Effector CD4-positive, alpha-beta T cell (primary cell): ENCODE data around the gene FDPS.

ENCODE experiments used
- DNase-seq: peaks from one replicate; pipeline ENCODE4 v3.0.0-alpha.2; 2020
- total RNA-seq: gene quantifications from one replicate; lab custom pipeline; 2026; lab: John Stamatoyannopoulos, UW

FDPS gene
- total RNA-seq, result 41.1 reads per million, percentile 64 among the genes with 10 or more reads in this experiment

DNA sequence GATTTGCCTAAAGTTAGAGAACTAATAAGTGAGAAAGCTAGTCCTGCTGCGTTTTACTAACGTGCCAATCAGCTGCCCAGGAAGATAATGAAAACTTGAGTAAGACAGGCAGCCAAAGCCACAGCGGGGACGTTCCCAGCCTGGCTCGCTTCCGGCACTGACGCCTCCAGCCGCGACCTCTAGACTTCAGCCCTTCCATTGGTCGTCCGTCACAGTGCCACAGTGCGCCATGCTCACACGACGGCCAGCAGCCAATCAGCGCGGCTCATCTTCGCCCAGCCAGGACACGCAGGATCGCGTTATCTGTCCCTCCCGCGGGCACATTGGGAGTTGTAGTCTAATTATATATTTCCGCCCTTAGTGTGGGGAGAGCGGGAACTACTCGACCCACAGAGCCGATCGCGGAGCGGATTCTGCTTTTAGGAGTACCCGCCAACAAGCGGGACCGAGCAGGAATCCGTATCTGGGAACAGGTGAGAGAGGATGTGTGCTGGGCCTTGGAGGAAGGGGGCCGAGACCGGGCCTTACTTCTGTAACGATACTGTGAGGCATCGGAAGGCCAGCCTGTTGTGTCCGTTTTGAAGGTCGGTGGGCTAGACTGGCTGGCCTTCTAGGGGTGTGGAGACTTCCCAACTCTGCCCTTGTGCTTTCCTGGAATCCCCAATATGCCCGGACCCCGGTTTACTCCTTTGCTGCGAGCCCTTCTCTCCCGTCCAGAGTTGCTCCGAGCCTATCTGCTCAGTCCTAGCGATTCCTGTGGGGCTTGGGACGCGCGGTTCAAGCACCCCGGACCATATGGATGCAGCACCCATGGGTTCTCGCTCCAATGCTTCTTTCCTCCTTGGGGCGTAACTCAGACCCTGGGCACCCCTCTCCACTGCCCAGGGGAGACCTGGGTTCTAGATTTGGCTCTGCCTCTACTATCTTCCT lies at the start of gene FDPS:
Gene FDPS (plus strand): TSS at position 374 of the 930 bp plus-strand sequence. CDS start 924 bp downstream, outside the sequence.
- peak; percentile 97 for DNase-seq

GRCh38 chr1:155260276-155260675 lies 48.4 kb upstream of the FDPS start:
- no peak for DNase-seq

- DNase-seq, result no peak
Measured at GRCh38 chr1:155261493-155261851, 47.2 kb upstream of the FDPS start.

- DNase-seq, result peak; percentile 84
Measured at GRCh38 chr1:155261852-155262673, 46.6 kb upstream of the FDPS start, which contains the start of gene SCAMP3. Gene SCAMP3, minus strand, starts transcription at chr1:155262360. Its CDS starts 209 bp downstream, at chr1:155262151.

GRCh38 chr1:155263067-155263466 lies 45.6 kb upstream of the FDPS start:
- DNase-seq, result no peak

- DNase-seq, result no peak
Measured at GRCh38 chr1:155266553-155266952, 42.1 kb upstream of the FDPS start.

DNA sequence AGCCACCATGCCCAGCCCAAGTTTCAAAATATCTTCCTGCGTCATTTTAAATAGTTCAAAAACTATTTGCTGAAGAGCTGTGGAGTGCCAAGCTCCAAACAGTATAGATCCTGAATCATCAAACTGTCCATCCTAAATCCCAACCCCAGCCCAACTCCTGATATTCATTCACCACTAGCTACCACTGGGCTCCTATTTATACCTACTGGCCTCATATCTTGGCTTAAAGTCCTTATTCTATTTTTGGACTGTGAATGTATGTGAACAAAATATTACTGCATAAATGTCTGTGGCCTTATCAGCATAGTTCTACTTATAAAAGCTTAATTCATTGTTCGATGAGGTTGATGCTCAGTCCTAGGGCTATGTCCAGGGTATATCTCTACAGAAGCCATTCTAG lies 41.3 kb upstream of the FDPS start:
- no peak for DNase-seq

DNA sequence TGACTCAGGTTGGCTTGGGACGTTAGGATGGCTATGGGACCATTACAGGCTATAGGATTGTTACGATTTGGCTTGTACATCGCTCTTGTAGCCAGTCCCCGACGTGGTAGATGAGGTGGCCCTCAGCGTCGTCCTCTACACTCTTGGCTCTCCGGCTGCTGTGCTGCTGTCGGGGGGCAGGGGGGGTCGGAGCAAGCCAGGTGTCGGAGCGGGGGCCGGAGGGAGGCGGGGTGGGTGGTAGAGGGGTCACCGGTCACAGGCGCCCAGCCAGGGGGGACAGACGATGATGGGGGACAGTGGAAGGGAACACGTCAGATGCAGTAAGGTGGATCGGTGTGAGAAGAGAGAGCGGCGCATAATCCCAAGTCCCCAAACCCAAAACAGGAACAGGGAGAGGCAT lies 40.0 kb upstream of the FDPS start:
- no peak for DNase-seq

- no peak for DNase-seq
Measured at GRCh38 chr1:155269381-155269780, 39.3 kb upstream of the FDPS start.

DNA sequence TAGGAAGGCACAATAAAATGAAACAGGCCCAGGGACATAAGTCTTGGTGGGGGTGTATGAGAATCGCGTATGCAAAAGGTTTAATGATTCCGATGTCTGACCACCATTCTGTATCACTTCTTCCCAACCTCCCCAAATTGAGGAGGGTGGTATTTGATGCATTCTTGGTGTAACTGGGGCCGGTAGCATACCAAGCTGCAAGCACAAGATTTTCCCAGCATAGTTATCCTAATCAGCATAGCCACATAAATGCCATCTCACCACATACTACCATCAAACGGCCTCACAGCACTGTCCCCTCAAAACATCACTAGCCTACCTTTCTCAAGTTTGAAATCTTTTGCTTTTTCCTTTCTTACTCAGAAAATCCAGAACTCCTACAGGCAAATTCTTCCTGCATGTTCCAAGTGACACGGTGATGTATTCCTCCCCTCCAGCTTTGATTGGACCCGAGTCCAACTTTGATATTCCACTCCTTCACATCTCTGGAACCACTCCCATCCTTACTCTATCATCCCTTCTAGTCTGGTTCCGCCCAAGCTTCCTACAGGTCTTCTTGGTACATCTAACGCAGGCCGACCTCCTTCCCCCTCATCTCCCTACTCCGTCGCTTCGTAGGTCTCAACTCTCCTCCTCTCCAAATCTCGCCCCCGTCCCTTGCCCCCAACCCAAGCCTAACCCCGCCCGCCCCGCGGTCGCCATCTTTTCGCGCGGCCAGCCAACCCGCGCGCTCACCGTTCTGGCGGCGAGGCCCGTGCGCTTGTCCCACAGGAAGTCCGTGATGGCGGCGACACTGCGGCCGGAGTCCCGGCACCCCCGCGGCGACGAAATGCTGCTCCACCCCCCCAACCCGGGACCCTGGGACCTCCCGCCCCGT lies 36.0 kb upstream of the FDPS start:
- no peak for DNase-seq

DNA sequence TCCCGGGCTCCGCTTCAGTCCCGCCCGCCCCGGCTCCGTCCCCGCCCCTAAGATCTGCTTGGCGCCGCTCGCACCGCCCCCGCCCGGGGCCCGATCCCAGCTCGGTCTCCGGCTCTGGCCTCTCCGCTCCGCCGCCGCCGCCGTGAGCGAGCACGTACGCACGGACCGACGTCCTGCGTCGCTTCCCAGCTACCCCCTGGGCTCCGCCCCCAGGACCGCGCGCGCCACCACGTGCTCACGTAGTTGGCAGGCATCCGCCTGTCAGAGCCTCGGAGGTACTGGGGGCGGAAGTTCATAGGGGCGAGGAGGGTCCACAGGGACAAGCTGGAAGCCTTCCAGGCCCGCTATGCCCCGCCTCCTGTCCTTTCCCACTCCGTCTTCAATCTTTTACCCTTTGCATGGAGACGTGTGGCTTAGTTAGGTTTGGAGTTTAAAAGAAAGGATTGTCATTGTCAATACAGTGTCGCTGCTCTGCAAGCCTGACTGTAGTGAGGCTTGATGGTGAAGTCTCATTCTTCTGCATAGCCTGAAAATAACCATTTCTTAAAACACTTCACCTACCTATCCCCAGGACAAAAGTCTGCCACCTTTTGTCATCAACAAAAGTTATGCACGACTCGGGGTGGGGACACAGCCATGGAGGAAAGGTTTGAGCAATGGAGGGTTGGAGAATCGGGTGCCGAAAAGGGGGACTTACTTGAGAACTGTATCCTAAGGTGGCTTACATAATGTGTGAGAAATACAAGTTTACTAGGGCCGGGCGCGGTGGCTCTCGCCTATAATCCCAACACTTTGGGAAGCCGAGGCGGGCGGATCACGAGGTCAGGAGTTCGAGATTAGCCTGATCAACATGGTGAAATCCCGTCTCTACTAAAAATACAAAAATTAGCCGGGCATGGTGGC lies 35.1 kb upstream of the FDPS start, which contains the start of gene CLK2:
Gene CLK2 (minus strand): TSS at position 162 of the 903 bp plus-strand sequence. CDS start 2,527 bp downstream, outside the sequence.
- peak; percentile 92 for DNase-seq

GRCh38 chr1:155277070-155277901 lies 31.4 kb upstream of the FDPS start, which contains the start of gene HCN3:
Gene HCN3, plus strand, starts transcription at chr1:155277463. Its CDS starts 128 bp downstream, at chr1:155277591.
- peak; percentile 85 for DNase-seq

- peak; percentile 77 for DNase-seq
Measured at GRCh38 chr1:155277902-155278688, 30.6 kb upstream of the FDPS start.

GRCh38 chr1:155278689-155279160 lies 29.9 kb upstream of the FDPS start:
- no peak for DNase-seq

DNA sequence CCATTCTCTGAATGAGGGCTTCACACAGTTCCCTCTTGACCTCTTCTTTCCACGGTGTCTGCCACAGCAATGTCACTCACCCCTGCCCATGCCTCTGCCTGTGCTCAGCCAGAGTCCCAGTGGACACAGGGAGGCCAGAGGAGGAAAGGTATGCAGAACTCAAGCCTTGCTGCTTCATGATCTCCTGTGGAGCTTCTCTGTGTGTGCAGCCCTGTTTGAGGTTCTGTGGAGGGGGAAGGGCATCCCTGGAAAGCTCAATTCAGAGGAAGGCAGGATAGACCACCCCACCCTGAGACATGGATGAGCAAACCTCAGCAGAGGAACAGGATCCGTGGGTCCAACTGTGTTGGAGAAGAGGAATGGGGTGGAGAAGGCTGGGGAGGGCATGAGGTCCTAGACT lies 29.4 kb upstream of the FDPS start:
- DNase-seq, result no peak

GRCh38 chr1:155282488-155283091 lies 26.1 kb upstream of the FDPS start:
- no peak for DNase-seq

GRCh38 chr1:155284476-155284875 lies 24.2 kb upstream of the FDPS start:
- no peak for DNase-seq

GRCh38 chr1:155285063-155285462 lies 23.6 kb upstream of the FDPS start:
- DNase-seq, result no peak

GRCh38 chr1:155285631-155286044 lies 23.0 kb upstream of the FDPS start:
- DNase-seq, result no peak
